ENCODE results near the gene SYT13. TPM values are rescaled to one million over a fixed set of nuclear protein-coding genes. Genes with fewer than 3 reads are reported as not detected.

SYT13 gene
- total and polyA plus RNA-seq, 2 donors (not counting 3 experiments of a cell fraction or from before 2014, with no cell fraction given), result not detected

DNA sequence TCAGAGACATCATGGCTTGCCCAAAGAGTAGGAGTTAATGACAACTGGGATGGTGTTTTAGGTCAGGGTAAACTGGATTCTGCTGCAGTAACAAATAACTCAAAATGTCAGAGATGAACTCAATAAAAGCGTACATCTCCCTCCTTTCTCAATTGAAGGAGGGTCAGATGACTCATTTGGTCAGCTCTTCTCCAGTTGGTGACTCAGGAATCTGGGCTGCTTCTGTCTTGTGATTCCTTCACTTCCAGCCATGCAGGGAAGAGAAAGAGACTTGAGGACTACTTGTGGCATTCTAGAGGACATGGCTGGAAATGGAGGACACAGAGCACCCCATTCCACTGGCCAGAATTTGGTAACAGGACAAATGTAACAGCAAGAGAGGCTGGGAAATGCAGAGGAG is 3.2 kb upstream of the SYT13 start:
- peaks cover 52 to 67% of the 10 kb centered on the region in 2 experiments for H3K27me3 ChIP-seq (ENCODE audit: control insufficient read depth in 2 of 2, insufficient read depth in 2 of 2, low read length in 2 of 2)

More for the DNA sequence above, 3.2 kb upstream of the SYT13 start:
- ChIA-PET POLR2A (no interaction called here), CTCF (interaction anchor here (13.4 kb wide), 1 partner anchor 179 kb away, joined by 242 read pairs; no protein-coding TSS in a partner anchor)
- H3K4me1 ChIP-seq (ENCODE audit: control insufficient read depth, extremely low read depth, insufficient read depth, low read length), result no peaks in the 10 kb centered on the region
- DNase-seq (ENCODE audit: low read depth, low spot score) (no peak), FAIRE-seq (no peak)
- H3K27ac ChIP-seq (ENCODE audit: insufficient read depth, low read depth, low read length), result no peak overlapping the region
- dilution Hi-C loops (cut with MboI; ENCODE audit: extremely low pct_ligation_motif_present, low sequenced_read_pairs), result no loop called here
- H3K36me3 ChIP-seq (ENCODE audit: control insufficient read depth in 2 of 2, extremely low read depth in 1 of 2, insufficient read depth in 2 of 2, low read length in 2 of 2), result no peaks in the 10 kb centered on the region
- H2AFZ ChIP-seq (ENCODE audit: low read depth, low read length), result no peak overlapping the region
- no peak overlapping the region for H3K4me3 ChIP-seq (replicated peaks in 1 of 3; ENCODE audit: insufficient read depth in 1 of 3, low read depth in 1 of 3, low read length in 3 of 3)
- H3K9me3 ChIP-seq (replicated peaks; ENCODE audit: control insufficient read depth, insufficient read depth, low read length), result no peaks in the 10 kb centered on the region
- H3K79me2 ChIP-seq (ENCODE audit: control insufficient read depth, insufficient read depth, low read length), result no peaks in the 10 kb centered on the region
- BruUV-seq (replicated peaks), result no TSS peak
- H3K4me2 ChIP-seq (ENCODE audit: insufficient read depth, low read length), result no peak overlapping the region
- no peaks in the 10 kb centered on the region for H3K9me1 ChIP-seq (replicated peaks; ENCODE audit: control insufficient read depth, extremely low read depth, insufficient read depth, low read length)
- intact Hi-C loops (cut with micrococcal nuclease), result no loop called here
- H3K9ac ChIP-seq (replicated peaks; ENCODE audit: extremely low read depth, insufficient read depth, low read length), result no peak overlapping the region
- TF ChIP-seq MYC (IDR thresholded peaks at IDR 0.05; ENCODE audit: low read depth, low read length) (no peak), POLR2A (IDR thresholded peaks at IDR 0.05; ENCODE audit: low read depth, low read length) (no peak), JUN (IDR thresholded peaks at IDR 0.05; ENCODE audit: borderline replicate concordance, insufficient read depth, insufficient read length, low read depth) (no peak), GATA2 (IDR thresholded peaks at IDR 0.05; ENCODE audit: insufficient read depth, insufficient read length, low read depth, low read length) (no peak), FOS (IDR thresholded peaks at IDR 0.05; ENCODE audit: borderline replicate concordance, insufficient read depth, low read length) (no peak), EZH2 (IDR thresholded peaks at IDR 0.05; ENCODE audit: borderline replicate concordance, low read depth, low read length, severe bottlenecking) (no peak), POLR2AphosphoS5 (IDR thresholded peaks at IDR 0.05; ENCODE audit: insufficient read depth, low read depth, low read length) (no peak)
- TF ChIP-seq, protein P1, sequence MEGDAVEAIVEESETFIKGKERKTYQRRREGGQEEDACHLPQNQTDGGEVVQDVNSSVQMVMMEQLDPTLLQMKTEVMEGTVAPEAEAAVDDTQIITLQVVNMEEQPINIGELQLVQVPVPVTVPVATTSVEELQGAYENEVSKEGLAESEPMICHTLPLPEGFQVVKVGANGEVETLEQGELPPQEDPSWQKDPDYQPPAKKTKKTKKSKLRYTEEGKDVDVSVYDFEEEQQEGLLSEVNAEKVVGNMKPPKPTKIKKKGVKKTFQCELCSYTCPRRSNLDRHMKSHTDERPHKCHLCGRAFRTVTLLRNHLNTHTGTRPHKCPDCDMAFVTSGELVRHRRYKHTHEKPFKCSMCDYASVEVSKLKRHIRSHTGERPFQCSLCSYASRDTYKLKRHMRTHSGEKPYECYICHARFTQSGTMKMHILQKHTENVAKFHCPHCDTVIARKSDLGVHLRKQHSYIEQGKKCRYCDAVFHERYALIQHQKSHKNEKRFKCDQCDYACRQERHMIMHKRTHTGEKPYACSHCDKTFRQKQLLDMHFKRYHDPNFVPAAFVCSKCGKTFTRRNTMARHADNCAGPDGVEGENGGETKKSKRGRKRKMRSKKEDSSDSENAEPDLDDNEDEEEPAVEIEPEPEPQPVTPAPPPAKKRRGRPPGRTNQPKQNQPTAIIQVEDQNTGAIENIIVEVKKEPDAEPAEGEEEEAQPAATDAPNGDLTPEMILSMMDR (IDR thresholded peaks at IDR 0.05; ENCODE audit: extremely low read depth in 1 of 2, insufficient read depth in 1 of 2, low read depth in 1 of 2, low read length in 2 of 2), result no peak
- TF ChIP-seq, protein P2, sequence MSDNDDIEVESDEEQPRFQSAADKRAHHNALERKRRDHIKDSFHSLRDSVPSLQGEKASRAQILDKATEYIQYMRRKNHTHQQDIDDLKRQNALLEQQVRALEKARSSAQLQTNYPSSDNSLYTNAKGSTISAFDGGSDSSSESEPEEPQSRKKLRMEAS (IDR thresholded peaks at IDR 0.05; ENCODE audit: insufficient read depth, insufficient read length), result no peak
- no peaks in the 10 kb centered on the region for H4K20me1 ChIP-seq (replicated peaks; ENCODE audit: control insufficient read depth, extremely low read depth, insufficient read depth, low read length)
